Measurements from ENCODE around the gene SLC26A1. TPM values are rescaled to one million over a fixed set of nuclear protein-coding genes. Genes with fewer than 3 reads are reported as not detected.

SLC26A1 gene
- polyA plus RNA-seq, 1 donor from 2014 or later = 0.12 TPM

GRCh38 chr4:970046-970745 lies 23.0 kb downstream of the SLC26A1 start:
- Histone ChIP-seq H3K9ac (ENCODE audit: low read length) (no peak overlapping the region), H3K79me2 (replicated peaks; ENCODE audit: insufficient read depth, low read length) (no peaks in the 10 kb centered on the region), H3K9me2 (ENCODE audit: insufficient read depth, low read length) (no peaks in the 10 kb centered on the region), H4K20me1 (ENCODE audit: insufficient read depth) (no peaks in the 10 kb centered on the region), H2AFZ (ENCODE audit: low read depth, low read length) (no peak overlapping the region), H3K4me3 (ENCODE audit: low read length) (no peak overlapping the region), H3K27me3 (ENCODE audit: insufficient read depth, low read depth, low read length) (peaks cover 8% of the 10 kb centered on the region), H3F3A (ENCODE audit: insufficient read depth, low read length, poor library complexity, severe bottlenecking) (no peaks in the 10 kb centered on the region), H3K4me2 (ENCODE audit: low read length) (no peak overlapping the region), H3K9me3 (ENCODE audit: low read length) (no peaks in the 10 kb centered on the region), H3K27ac (ENCODE audit: low read length) (no peak overlapping the region), H3K36me3 (ENCODE audit: insufficient read depth, low read length) (no peaks in the 10 kb centered on the region)
- TF ChIP-seq MXI1 (conservative IDR thresholded peaks at IDR 0.05; ENCODE audit: poor library complexity, severe bottlenecking) (no peak), TAF1 (IDR thresholded peaks at IDR 0.05; ENCODE audit: low read depth) (no peak), POLR2AphosphoS5 (IDR thresholded peaks at IDR 0.05) (no peak), EZH2 (IDR thresholded peaks at IDR 0.05; ENCODE audit: borderline replicate concordance, insufficient read depth, low read length, poor library complexity, severe bottlenecking) (no peak), EP300 (conservative IDR thresholded peaks at IDR 0.05; ENCODE audit: poor library complexity, severe bottlenecking) (no peak), SMC3 (conservative IDR thresholded peaks at IDR 0.05; ENCODE audit: poor library complexity) (no peak), REST (IDR thresholded peaks at IDR 0.05; ENCODE audit: borderline replicate concordance) (no peak), RAD21 (conservative IDR thresholded peaks at IDR 0.05) (no peak), CTCF (IDR thresholded peaks at IDR 0.05; ENCODE audit: poor library complexity, severe bottlenecking) (no peak)

- H3K79me2 ChIP-seq (replicated peaks; ENCODE audit: insufficient read depth, low read length) = no peaks in the 10 kb centered on the region
- peaks cover 8% of the 10 kb centered on the region for H3K27me3 ChIP-seq (ENCODE audit: insufficient read depth, low read depth, low read length)
- H2AFZ ChIP-seq (ENCODE audit: low read depth, low read length) = no peak overlapping the region
- TF ChIP-seq EP300 (conservative IDR thresholded peaks at IDR 0.05; ENCODE audit: poor library complexity, severe bottlenecking) = no peak
- no peak for TF ChIP-seq RAD21 (conservative IDR thresholded peaks at IDR 0.05)
- no peak for TF ChIP-seq POLR2AphosphoS5 (IDR thresholded peaks at IDR 0.05)
- TF ChIP-seq MXI1 (conservative IDR thresholded peaks at IDR 0.05; ENCODE audit: poor library complexity, severe bottlenecking) = no peak
- TF ChIP-seq TAF1 (IDR thresholded peaks at IDR 0.05; ENCODE audit: low read depth) = no peak
- no peak for TF ChIP-seq SMC3 (conservative IDR thresholded peaks at IDR 0.05; ENCODE audit: poor library complexity)
- no peak for TF ChIP-seq REST (IDR thresholded peaks at IDR 0.05; ENCODE audit: borderline replicate concordance)
- no peak for TF ChIP-seq EZH2 (IDR thresholded peaks at IDR 0.05; ENCODE audit: borderline replicate concordance, insufficient read depth, low read length, poor library complexity, severe bottlenecking)
- TF ChIP-seq CTCF (IDR thresholded peaks at IDR 0.05; ENCODE audit: poor library complexity, severe bottlenecking) = no peak
- H3K9me3 ChIP-seq (ENCODE audit: low read length) = no peaks in the 10 kb centered on the region
- no peaks in the 10 kb centered on the region for H4K20me1 ChIP-seq (ENCODE audit: insufficient read depth)
- no peaks in the 10 kb centered on the region for H3F3A ChIP-seq (ENCODE audit: insufficient read depth, low read length, poor library complexity, severe bottlenecking)
- no peaks in the 10 kb centered on the region for H3K9me2 ChIP-seq (ENCODE audit: insufficient read depth, low read length)
- H3K36me3 ChIP-seq (ENCODE audit: insufficient read depth, low read length) = no peaks in the 10 kb centered on the region
- H3K4me3 ChIP-seq (ENCODE audit: low read length) = no peak overlapping the region
- H3K9ac ChIP-seq (ENCODE audit: low read length) = no peak overlapping the region
- H3K27ac ChIP-seq (ENCODE audit: low read length) = no peak overlapping the region
- H3K4me2 ChIP-seq (ENCODE audit: low read length) = no peak overlapping the region
Observed at GRCh38 chr4:968621-969394, 24.4 kb downstream of the SLC26A1 start.

Measured in neural cell (in vitro differentiated cells).